DND-41 (cell line): ENCODE measurements around the gene SCG5.
"Not testable (repeated sequence)": the region's sequence is repeated elsewhere in the genome, so short reads cannot be mapped to it uniquely, and the experiment has no call there.

Source experiments
- ATAC-seq: fragments of 200-7000 bp; cut with Tn5 transposase; 3 replicates; pipeline ENCODE4 v1.9.1; 2021; ENCODE audit warnings: low read depth; ENCODE audit not compliant: insufficient read depth
- DNase-seq: peaks from one replicate; pipeline ENCODE4 v3.0.0-alpha.2; 2020
- H2AFZ ChIP-seq: 2 replicates; pipeline ENCODE4 v1.6.0; 2012; ENCODE audit warnings: low read depth, low read length
- H3K27ac ChIP-seq: 2 replicates; pipeline ENCODE4 v1.5.1; 2012; ENCODE audit warnings: low read length, inconsistent platforms
- H3K27me3 ChIP-seq: fragments of 200-600 bp; sonication (generic); 2 replicates; pipeline ENCODE4 v1.6.0; 2012; ENCODE audit warnings: low read length, mild to moderate bottlenecking, inconsistent platforms; ENCODE audit not compliant: insufficient read depth, poor library complexity
- H3K36me3 ChIP-seq: 2 replicates; pipeline ENCODE4 v1.5.1; 2012; ENCODE audit warnings: low read length, inconsistent platforms; ENCODE audit not compliant: insufficient read depth
- H3K4me1 ChIP-seq: 2 replicates; pipeline ENCODE4 v1.5.1; 2012; ENCODE audit warnings: mild to moderate bottlenecking, low read length; ENCODE audit not compliant: insufficient read depth
- H3K4me2 ChIP-seq: 2 replicates; pipeline ENCODE4 v1.6.0; 2012; ENCODE audit warnings: mild to moderate bottlenecking, moderate library complexity, low read length, inconsistent platforms; ENCODE audit not compliant: insufficient read depth
- H3K4me3 ChIP-seq, 2 experiments: fragments of 200-600 bp in 1 of 2; shearing (Covaris generic) in 1 of 2; 2 replicates each; pipeline ENCODE4 v1.5.1; 2012 to 2016; ENCODE audit warnings: inconsistent platforms in 2 of 2, low read length in 2 of 2, mild to moderate bottlenecking in 2 of 2, low read depth in 1 of 2, moderate library complexity in 1 of 2
- H3K79me2 ChIP-seq: 2 replicates; pipeline ENCODE4 v1.6.0; 2012; ENCODE audit warnings: low read length, inconsistent platforms; ENCODE audit not compliant: insufficient read depth
- H3K9ac ChIP-seq: 2 replicates; pipeline ENCODE4 v1.6.0; 2012; ENCODE audit warnings: low read depth, mild to moderate bottlenecking, inconsistent platforms, low read length, moderate library complexity
- H3K9me3 ChIP-seq: 2 replicates; pipeline ENCODE4 v1.5.1; 2012; ENCODE audit warnings: low read length, moderate library complexity, mild to moderate bottlenecking, inconsistent platforms; ENCODE audit not compliant: insufficient read depth, severe bottlenecking
- H4K20me1 ChIP-seq: 2 replicates; pipeline ENCODE4 v1.6.0; 2012; ENCODE audit warnings: low read length; ENCODE audit not compliant: insufficient read depth
- CTCF ChIP-seq: IDR thresholded peaks from 2 replicates; pipeline ENCODE4 v1.5.1; 2012; ENCODE audit warnings: borderline replicate concordance, low read length, moderate library complexity, mild to moderate bottlenecking; ENCODE audit not compliant: poor library complexity, severe bottlenecking; ENCODE audit errors: extremely low read depth
- EZH2 ChIP-seq: IDR thresholded peaks from 3 replicates; pipeline ENCODE4 v1.6.1; 2012; ENCODE audit warnings: borderline replicate concordance, low read depth, mild to moderate bottlenecking, moderate library complexity, low read length, inconsistent platforms; ENCODE audit not compliant: severe bottlenecking

SCG5 gene

GRCh38 chr15:32641517-32642059 lies at the start of gene SCG5:
TSS of gene SCG5 (plus strand) at chr15:32641710. CDS start at chr15:32643593, 1,883 bp downstream.
- no peaks in the 10 kb centered on the region for H3K27me3 ChIP-seq
- no peak within 1 kb of the TSS for H3K9ac ChIP-seq
- no peaks in the 10 kb centered on the region for H3K4me1 ChIP-seq
- no peak within 1 kb of the TSS for H3K27ac ChIP-seq
- H3K36me3 ChIP-seq = peaks cover 40% of the 10 kb centered on the region
- peaks cover 7% of the 10 kb centered on the region; the same call in 1 of the 2 replicates for H4K20me1 ChIP-seq
- DNase-seq (no peak), ATAC-seq (peak; percentile 55; the same call in 2 of the 3 replicates)
- 0 out of 2 replicates have a peak, but pooled peaks cover 3% of the 10 kb centered on the region for H3K79me2 ChIP-seq
- TF ChIP-seq CTCF = no peak
- no peak for TF ChIP-seq EZH2
- H3K4me2 ChIP-seq = no peak within 1 kb of the TSS
- H2AFZ ChIP-seq = no peak within 1 kb of the TSS
- H3K9me3 ChIP-seq = no peaks in the 10 kb centered on the region
- no peak within 1 kb of the TSS for H3K4me3 ChIP-seq

- H3K4me2 ChIP-seq, H3K36me3 ChIP-seq, H3K4me1 ChIP-seq, H4K20me1 ChIP-seq, H2AFZ ChIP-seq, ATAC-seq, H3K4me3 ChIP-seq, H3K9ac ChIP-seq, H3K9me3 ChIP-seq, H3K27me3 ChIP-seq, H3K79me2 ChIP-seq, H3K27ac ChIP-seq: not testable (repeated sequence)
- DNase-seq = peak; percentile 25
Measured at GRCh38 chr15:32593151-32593550, 48.4 kb upstream of the SCG5 start, which contains the start of gene GOLGA8N. TSS of gene GOLGA8N (plus strand) at chr15:32593456.

- not testable (repeated sequence) for DNase-seq, H3K27me3 ChIP-seq, H3K4me3 ChIP-seq, H3K79me2 ChIP-seq, H3K4me1 ChIP-seq, H2AFZ ChIP-seq, H3K27ac ChIP-seq, H3K9ac ChIP-seq, ATAC-seq, H4K20me1 ChIP-seq, H3K36me3 ChIP-seq, H3K4me2 ChIP-seq, H3K9me3 ChIP-seq
Measured at GRCh38 chr15:32609518-32609917, 32.0 kb upstream of the SCG5 start.

GRCh38 chr15:32610719-32611118 lies 30.8 kb upstream of the SCG5 start:
- not testable (repeated sequence) for H2AFZ ChIP-seq, DNase-seq, H3K36me3 ChIP-seq, H4K20me1 ChIP-seq, H3K9me3 ChIP-seq, H3K9ac ChIP-seq, H3K27me3 ChIP-seq, H3K4me1 ChIP-seq, H3K79me2 ChIP-seq, H3K4me2 ChIP-seq, H3K27ac ChIP-seq, H3K4me3 ChIP-seq
- 0 out of 3 replicates have a peak, but pooled peaks have one; percentile 25 for ATAC-seq

GRCh38 chr15:32614712-32615050 lies 26.8 kb upstream of the SCG5 start:
- H3K36me3 ChIP-seq, DNase-seq, H3K4me1 ChIP-seq, H3K9me3 ChIP-seq, H3K27me3 ChIP-seq, H4K20me1 ChIP-seq: not testable (repeated sequence)
- ATAC-seq = peak; percentile 52
- H3K4me3 ChIP-seq = peak overlapping the region; percentile 47 to 78; a peak in 3 of 4 replicates
- peak overlapping the region; percentile 68 for H2AFZ ChIP-seq
- H3K9ac ChIP-seq = peak overlapping the region; percentile 83
- H3K27ac ChIP-seq = peak overlapping the region; percentile 97
- peaks cover 43% of the 10 kb centered on the region for H3K79me2 ChIP-seq
- H3K4me2 ChIP-seq = peak overlapping the region; percentile 48

- peak within 1 kb of the TSS; percentile 74 for H2AFZ ChIP-seq
- not testable (repeated sequence) for H3K36me3 ChIP-seq, H4K20me1 ChIP-seq, H3K9me3 ChIP-seq, H3K4me1 ChIP-seq, H3K27me3 ChIP-seq
- H3K27ac ChIP-seq = peak within 1 kb of the TSS; percentile 97
- DNase-seq (peak; percentile 93), ATAC-seq (peak; percentile 85)
- H3K9ac ChIP-seq = peak within 1 kb of the TSS; percentile 83
- H3K4me2 ChIP-seq = peak within 1 kb of the TSS; percentile 60
- H3K79me2 ChIP-seq = peaks cover 48% of the 10 kb centered on the region
- H3K4me3 ChIP-seq = peak within 1 kb of the TSS; percentile 72 to 78; a peak in 3 of 4 replicates
Measured at GRCh38 chr15:32615051-32615870, 26.2 kb upstream of the SCG5 start, which contains the start of gene ARHGAP11A. TSS of gene ARHGAP11A (plus strand) at chr15:32615504. CDS start at chr15:32616212, 708 bp downstream.

GRCh38 chr15:32615871-32616426 lies 25.6 kb upstream of the SCG5 start:
- peak overlapping the region; percentile 72 to 78; a peak in 3 of 4 replicates for H3K4me3 ChIP-seq
- not testable (repeated sequence) for H3K9me3 ChIP-seq, H3K36me3 ChIP-seq, H3K27me3 ChIP-seq, H4K20me1 ChIP-seq, H3K4me1 ChIP-seq
- H3K4me2 ChIP-seq = peak overlapping the region; percentile 60; the same call in 1 of the 2 replicates
- peak overlapping the region; percentile 74 for H2AFZ ChIP-seq
- H3K27ac ChIP-seq = peak overlapping the region; percentile 97
- H3K9ac ChIP-seq = peak overlapping the region; percentile 83
- DNase-seq = peak; percentile 27
- ATAC-seq = peak; percentile 27
- peaks cover 53% of the 10 kb centered on the region for H3K79me2 ChIP-seq
